OCI-LY7 (cell line): ENCODE data around the gene SEC24B. TPM values are rescaled to one million over a fixed set of nuclear protein-coding genes. Genes with fewer than 3 reads are reported as not detected.

Experiments
- BruUV-seq: library from RNA; stranded (reverse); fragments of 400-500 nt; replicated peaks from 2 replicates; lab custom pipeline; 2021; lab: Mats Ljungman, UMichigan
- CTCF ChIA-PET: fragments of 300-600 bp; sonication (Branson Sonifier 250); formaldehyde crosslinking; loops from one replicate; lab custom pipeline; 2022; ENCODE audit warnings: antibody characterized with exemption; ENCODE audit not compliant: unreplicated experiment; lab: Charles Lee
- POLR2A ChIA-PET: fragments of 300-600 bp; sonication (Branson Sonifier 250); formaldehyde crosslinking; loops from one replicate; lab custom pipeline; 2022; ENCODE audit warnings: antibody characterized with exemption; lab: Charles Lee
- DNase-seq: peaks from one replicate; pipeline ENCODE4 v3.0.0-alpha.2; 2015; ENCODE audit warnings: low spot score
- H2AFZ ChIP-seq: fragments of 200-600 bp; sonication (generic), shearing (Covaris generic); 2 replicates; pipeline ENCODE4 v1.6.1; 2014; ENCODE audit warnings: mild to moderate bottlenecking, antibody characterized with exemption, low read length, moderate library complexity
- H3K27ac ChIP-seq: fragments of 200-600 bp; sonication (generic); 2 replicates; pipeline ENCODE4 v1.5.1; 2014; ENCODE audit warnings: mixed run types, low read depth, mild to moderate bottlenecking, moderate library complexity, low read length, inconsistent platforms; ENCODE audit not compliant: poor library complexity, severe bottlenecking
- H3K36me3 ChIP-seq: fragments of 200-600 bp; sonication (generic); 2 replicates; pipeline ENCODE4 v1.6.1; 2014; ENCODE audit warnings: mild to moderate bottlenecking, antibody characterized with exemption, low read length, moderate library complexity, mixed read lengths; ENCODE audit not compliant: insufficient read depth
- H3K4me1 ChIP-seq: fragments of 200-600 bp; sonication (generic); 2 replicates; pipeline ENCODE4 v1.5.1; 2014; ENCODE audit warnings: mild to moderate bottlenecking, low read length; ENCODE audit not compliant: insufficient read depth, poor library complexity, severe bottlenecking
- H3K4me2 ChIP-seq: fragments of 200-600 bp; sonication (generic); 2 replicates; pipeline ENCODE4 v1.6.1; 2014; ENCODE audit warnings: mild to moderate bottlenecking, low read length
- H3K4me3 ChIP-seq: fragments of 200-600 bp; sonication (generic); 2 replicates; pipeline ENCODE4 v1.5.1; 2014; ENCODE audit warnings: mild to moderate bottlenecking, low read depth, low read length; ENCODE audit not compliant: poor library complexity, severe bottlenecking
- H3K79me2 ChIP-seq: fragments of 200-600 bp; sonication (generic); 2 replicates; pipeline ENCODE4 v1.6.1; 2016; ENCODE audit warnings: low read depth, mild to moderate bottlenecking, low read length, moderate library complexity, mixed read lengths; ENCODE audit not compliant: insufficient read depth
- H3K9me2 ChIP-seq: fragments of 200-600 bp; sonication (generic); 2 replicates; pipeline ENCODE4 v1.6.1; 2016; ENCODE audit warnings: mild to moderate bottlenecking, low read length, mixed read lengths; ENCODE audit not compliant: insufficient read depth
- H3K9me3 ChIP-seq: fragments of 200-600 bp; sonication (generic); 2 replicates; pipeline ENCODE4 v1.6.1; 2014; ENCODE audit warnings: mild to moderate bottlenecking, mixed run types, low read length, mixed read lengths
- H4K20me1 ChIP-seq: fragments of 200-600 bp; sonication (generic); 2 replicates; pipeline ENCODE4 v1.6.1; 2014; ENCODE audit warnings: mild to moderate bottlenecking, antibody characterized with exemption, low read length, moderate library complexity, mixed read lengths; ENCODE audit not compliant: insufficient read depth
- EZH2phosphoT487 ChIP-seq: fragments of 200-600 bp; sonication (generic); IDR thresholded peaks from 2 replicates; pipeline ENCODE4 v1.6.1; 2018; ENCODE audit warnings: low read depth, borderline replicate concordance, mild to moderate bottlenecking, mixed run types, antibody characterized with exemption, low read length, moderate library complexity, mixed read lengths
- intact Hi-C: fragments of 100-400 bp; cut with micrococcal nuclease; formaldehyde crosslinking; loops from one replicate; pipeline ENCODE4 v1.10.0; 2022; ENCODE audit not compliant: unreplicated experiment
- total RNA-seq, 2 experiments: library from RNA; depleted of rRNA in 1 of 2; stranded (reverse); fragments of >200 nt in 1 of 2; shearing (Covaris generic) in 1 of 2; gene quantifications; 2 replicates each; pipeline ENCODE4 v1.2.3, GENCODE V29; 2014 to 2022
- TF ChIP-seq, protein P1 (sequence below): fragments of 200-600 bp; sonication (generic); conservative IDR thresholded peaks from 2 replicates; pipeline ENCODE4 v1.5.1; 2014; ENCODE audit warnings: mild to moderate bottlenecking, antibody characterized with exemption, low read length, moderate library complexity, mixed read lengths

SEC24B gene
- total RNA-seq, 2 experiments from 2014 or later, result 13.1 to 26.3 TPM

DNA sequence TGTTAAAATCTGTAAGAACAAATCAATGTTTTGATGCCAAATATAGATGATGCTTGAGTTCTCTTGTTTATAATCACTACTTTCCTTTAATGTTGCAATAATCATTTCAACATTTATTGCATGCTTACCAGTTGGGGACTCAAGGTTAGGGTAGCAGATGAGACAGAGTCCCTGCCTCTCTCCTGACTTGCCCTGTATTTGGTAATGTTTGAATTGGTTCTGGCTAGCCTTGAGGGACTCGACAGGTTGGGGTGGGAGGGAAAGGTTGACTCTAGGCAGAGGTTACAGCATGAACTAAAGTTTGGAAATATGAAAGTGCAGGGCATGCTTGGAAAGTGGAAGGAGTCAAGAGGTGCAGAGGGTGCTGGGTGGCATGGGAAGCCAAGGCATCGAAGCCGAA, 2.0 kb downstream of the SEC24B start:
- peaks cover 60% of the 10 kb centered on the region for H3K79me2 ChIP-seq
- TF ChIP-seq EZH2phosphoT487, result no peak
- TF ChIP-seq, protein P1, sequence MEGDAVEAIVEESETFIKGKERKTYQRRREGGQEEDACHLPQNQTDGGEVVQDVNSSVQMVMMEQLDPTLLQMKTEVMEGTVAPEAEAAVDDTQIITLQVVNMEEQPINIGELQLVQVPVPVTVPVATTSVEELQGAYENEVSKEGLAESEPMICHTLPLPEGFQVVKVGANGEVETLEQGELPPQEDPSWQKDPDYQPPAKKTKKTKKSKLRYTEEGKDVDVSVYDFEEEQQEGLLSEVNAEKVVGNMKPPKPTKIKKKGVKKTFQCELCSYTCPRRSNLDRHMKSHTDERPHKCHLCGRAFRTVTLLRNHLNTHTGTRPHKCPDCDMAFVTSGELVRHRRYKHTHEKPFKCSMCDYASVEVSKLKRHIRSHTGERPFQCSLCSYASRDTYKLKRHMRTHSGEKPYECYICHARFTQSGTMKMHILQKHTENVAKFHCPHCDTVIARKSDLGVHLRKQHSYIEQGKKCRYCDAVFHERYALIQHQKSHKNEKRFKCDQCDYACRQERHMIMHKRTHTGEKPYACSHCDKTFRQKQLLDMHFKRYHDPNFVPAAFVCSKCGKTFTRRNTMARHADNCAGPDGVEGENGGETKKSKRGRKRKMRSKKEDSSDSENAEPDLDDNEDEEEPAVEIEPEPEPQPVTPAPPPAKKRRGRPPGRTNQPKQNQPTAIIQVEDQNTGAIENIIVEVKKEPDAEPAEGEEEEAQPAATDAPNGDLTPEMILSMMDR, result no peak
- peak overlapping the region; percentile 93 for H3K4me3 ChIP-seq
- no peak overlapping the region for H2AFZ ChIP-seq
- peak overlapping the region; percentile 90 for H3K4me2 ChIP-seq
- H3K9me2 ChIP-seq, result no peaks in the 10 kb centered on the region
- no peaks in the 10 kb centered on the region for H3K9me3 ChIP-seq
- BruUV-seq, result no TSS peak
- no peak for DNase-seq
- H3K27ac ChIP-seq, result no peak overlapping the region
- CTCF ChIA-PET, result no interaction called here
- intact Hi-C loops, result no loop called here
- H4K20me1 ChIP-seq, result peaks cover 36% of the 10 kb centered on the region
- POLR2A ChIA-PET, result interaction anchor here (0.7 kb wide), 1 partner anchor 346 kb away, joined by 3 read pairs; no protein-coding TSS in a partner anchor
- no peaks in the 10 kb centered on the region for H3K36me3 ChIP-seq
- H3K4me1 ChIP-seq, result peaks cover 22% of the 10 kb centered on the region

DNA sequence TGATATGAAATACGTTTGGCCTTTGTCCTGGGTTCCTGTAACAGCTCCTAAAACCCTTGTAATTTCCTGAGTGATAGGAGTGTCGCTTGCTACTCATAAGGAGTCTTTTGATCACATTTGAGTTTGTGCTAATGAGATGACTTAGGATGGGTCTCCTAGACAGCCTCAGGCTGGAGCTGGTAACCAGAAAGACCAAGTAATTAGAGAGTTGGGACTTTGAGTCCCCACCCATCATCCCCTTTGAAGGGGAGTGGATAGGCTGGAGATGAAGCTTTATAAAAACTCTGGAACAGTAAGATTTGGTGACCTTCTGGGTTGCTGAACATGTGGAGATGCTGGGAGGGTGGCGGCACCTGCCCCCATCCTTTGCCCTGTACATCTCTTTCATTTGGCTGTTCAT, 2.9 kb downstream of the SEC24B start:
- H2AFZ ChIP-seq, result no peak overlapping the region
- peaks cover under 1% of the 10 kb centered on the region; the same call in 1 of the 2 replicates for H3K36me3 ChIP-seq
- ChIA-PET CTCF (no interaction called here), POLR2A (no interaction called here)
- H3K27ac ChIP-seq, result no peak overlapping the region
- BruUV-seq, result no TSS peak
- H3K79me2 ChIP-seq, result peaks cover 68% of the 10 kb centered on the region
- intact Hi-C loops, result no loop called here
- peaks cover 22% of the 10 kb centered on the region for H3K4me1 ChIP-seq
- no peak for DNase-seq
- no peaks in the 10 kb centered on the region for H3K9me2 ChIP-seq
- H3K4me2 ChIP-seq, result peak overlapping the region; percentile 90; the same call in 1 of the 2 replicates
- H3K4me3 ChIP-seq, result no peak overlapping the region
- TF ChIP-seq, protein P1, result no peak
- no peak for TF ChIP-seq EZH2phosphoT487
- H3K9me3 ChIP-seq, result no peaks in the 10 kb centered on the region
- H4K20me1 ChIP-seq, result peaks cover 38% of the 10 kb centered on the region

DNA sequence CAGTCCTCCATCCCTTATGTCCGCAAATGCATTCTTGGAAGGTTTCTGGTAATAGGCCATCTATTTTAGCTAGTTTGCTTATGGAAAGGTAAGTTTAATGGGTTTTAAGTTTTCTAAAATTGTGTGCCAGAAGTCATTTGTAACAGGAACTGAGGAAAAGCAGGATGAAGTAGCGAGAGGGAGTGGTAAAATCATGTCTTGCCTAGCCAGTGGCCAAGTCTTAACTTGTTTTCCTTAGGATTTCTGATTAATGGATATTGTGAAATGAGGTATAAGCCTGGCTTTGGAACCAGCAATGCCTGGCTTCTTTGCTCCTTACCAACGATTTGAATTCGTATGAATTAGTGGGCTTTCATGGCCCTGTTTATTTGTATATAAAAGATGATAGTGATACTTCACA, 7.3 kb downstream of the SEC24B start:
- H2AFZ ChIP-seq, result no peak overlapping the region
- H3K27ac ChIP-seq, result no peak overlapping the region
- H3K9me3 ChIP-seq, result no peaks in the 10 kb centered on the region
- peaks cover 13% of the 10 kb centered on the region for H3K36me3 ChIP-seq
- peaks cover 92% of the 10 kb centered on the region for H3K79me2 ChIP-seq
- no peaks in the 10 kb centered on the region for H3K9me2 ChIP-seq
- intact Hi-C loops, result no loop called here
- H3K4me1 ChIP-seq, result peaks cover 30% of the 10 kb centered on the region
- POLR2A ChIA-PET, result interaction anchor here (0.6 to 2.0 kb wide), 7 partner anchors 8 to 118 kb away, joined by 3 to 7 read pairs (median 3); no protein-coding TSS in a partner anchor
- BruUV-seq, result no TSS peak
- CTCF ChIA-PET, result no interaction called here
- TF ChIP-seq EZH2phosphoT487, result no peak
- TF ChIP-seq, protein P1, result no peak
- H3K4me3 ChIP-seq, result no peak overlapping the region
- H4K20me1 ChIP-seq, result peaks cover 46% of the 10 kb centered on the region
- H3K4me2 ChIP-seq, result no peak overlapping the region
- no peak for DNase-seq
